ENCODE results near the gene ARL15. TPM values are rescaled to one million over a fixed set of nuclear protein-coding genes. Genes with fewer than 3 reads are reported as not detected.

Gene ARL15
- total RNA-seq, 4 donors from 2014 or later: 36.2 to 338 (median 69.0) TPM

DNA sequence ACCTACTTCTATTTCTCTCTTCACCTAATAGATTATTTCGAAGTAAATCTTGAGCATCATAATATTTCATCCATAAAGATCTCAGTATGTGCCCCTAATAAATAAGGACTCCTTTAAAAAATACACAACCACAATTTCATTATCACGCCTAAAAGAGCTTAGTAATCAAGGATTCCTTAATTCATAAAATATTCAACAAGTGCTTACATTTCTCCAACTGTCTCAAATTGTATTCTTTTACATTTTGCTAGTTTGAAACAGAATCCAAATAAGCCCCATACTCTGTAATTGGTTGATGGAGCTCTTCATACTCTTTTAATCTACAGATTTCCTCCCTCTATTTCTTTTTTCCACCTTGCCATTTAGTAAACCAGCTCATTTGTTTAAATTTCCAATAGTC, 432.4 kb downstream of the ARL15 start:
- H3K27ac ChIP-seq: no peak overlapping the region
- DNase-seq: no peak
- H3K4me1 ChIP-seq: no peaks in the 10 kb centered on the region
- no peak overlapping the region for H3K4me3 ChIP-seq
- TF ChIP-seq, protein P1, sequence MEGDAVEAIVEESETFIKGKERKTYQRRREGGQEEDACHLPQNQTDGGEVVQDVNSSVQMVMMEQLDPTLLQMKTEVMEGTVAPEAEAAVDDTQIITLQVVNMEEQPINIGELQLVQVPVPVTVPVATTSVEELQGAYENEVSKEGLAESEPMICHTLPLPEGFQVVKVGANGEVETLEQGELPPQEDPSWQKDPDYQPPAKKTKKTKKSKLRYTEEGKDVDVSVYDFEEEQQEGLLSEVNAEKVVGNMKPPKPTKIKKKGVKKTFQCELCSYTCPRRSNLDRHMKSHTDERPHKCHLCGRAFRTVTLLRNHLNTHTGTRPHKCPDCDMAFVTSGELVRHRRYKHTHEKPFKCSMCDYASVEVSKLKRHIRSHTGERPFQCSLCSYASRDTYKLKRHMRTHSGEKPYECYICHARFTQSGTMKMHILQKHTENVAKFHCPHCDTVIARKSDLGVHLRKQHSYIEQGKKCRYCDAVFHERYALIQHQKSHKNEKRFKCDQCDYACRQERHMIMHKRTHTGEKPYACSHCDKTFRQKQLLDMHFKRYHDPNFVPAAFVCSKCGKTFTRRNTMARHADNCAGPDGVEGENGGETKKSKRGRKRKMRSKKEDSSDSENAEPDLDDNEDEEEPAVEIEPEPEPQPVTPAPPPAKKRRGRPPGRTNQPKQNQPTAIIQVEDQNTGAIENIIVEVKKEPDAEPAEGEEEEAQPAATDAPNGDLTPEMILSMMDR (IDR thresholded peaks at IDR 0.05): no peak
- no peak for TF ChIP-seq POLR2A (IDR thresholded peaks at IDR 0.05)
- no peaks in the 10 kb centered on the region for H3K9me3 ChIP-seq
- intact Hi-C loops (cut with DNase I; ENCODE audit: low total_unique reads): no loop called here
- no peaks in the 10 kb centered on the region for H3K27me3 ChIP-seq
- no peaks in the 10 kb centered on the region for H3K36me3 ChIP-seq

DNA sequence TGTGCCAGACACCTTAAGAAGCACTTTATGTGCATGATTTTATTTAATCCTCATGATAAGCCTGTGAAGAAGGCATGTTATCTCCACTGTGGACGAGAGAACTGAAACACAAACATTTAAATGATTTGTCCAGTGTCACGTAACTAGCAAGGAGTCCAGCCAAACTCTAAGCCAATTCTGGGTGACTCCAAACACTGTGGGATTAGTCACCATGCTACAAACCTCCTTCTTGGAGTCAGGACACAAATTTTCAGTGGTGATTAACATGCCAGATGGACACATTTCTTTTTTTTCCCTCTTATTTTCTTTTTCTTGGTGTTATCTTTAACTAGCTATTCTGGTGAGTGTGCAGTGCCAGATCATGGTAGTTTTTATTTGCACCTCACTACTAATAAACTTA, 433.1 kb downstream of the ARL15 start:
- Histone ChIP-seq H3K27me3 (no peaks in the 10 kb centered on the region), H3K4me3 (no peak overlapping the region), H3K36me3 (no peaks in the 10 kb centered on the region), H3K27ac (no peak overlapping the region), H3K9me3 (no peaks in the 10 kb centered on the region), H3K4me1 (no peaks in the 10 kb centered on the region)
- DNase-seq: no peak
- intact Hi-C loops (cut with DNase I; ENCODE audit: low total_unique reads): no loop called here
- no peak for TF ChIP-seq POLR2A (IDR thresholded peaks at IDR 0.05)
- TF ChIP-seq, protein P1 (IDR thresholded peaks at IDR 0.05): no peak

DNA sequence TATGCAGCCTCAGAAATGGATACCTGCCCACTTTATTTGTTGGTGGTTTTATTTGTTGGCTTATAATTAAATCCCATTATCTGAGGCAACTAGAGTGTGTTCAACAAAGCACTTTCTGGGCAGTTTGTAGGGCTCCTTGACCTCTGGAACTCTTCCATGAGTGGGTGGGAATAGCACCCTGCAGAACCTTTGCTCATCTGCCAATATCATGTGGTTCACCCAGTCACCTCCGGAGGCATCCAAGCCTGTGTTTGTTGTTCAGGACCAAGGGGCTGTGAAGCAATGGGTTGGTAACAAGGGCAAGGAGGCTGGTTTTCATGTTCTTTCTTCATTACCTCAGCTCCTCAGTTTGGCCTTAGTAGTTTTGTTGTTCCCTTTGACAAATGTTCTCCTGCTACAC, 436.0 kb downstream of the ARL15 start:
- Histone ChIP-seq H3K9me3 (no peaks in the 10 kb centered on the region), H3K27ac (no peak overlapping the region), H3K27me3 (no peaks in the 10 kb centered on the region), H3K4me1 (no peaks in the 10 kb centered on the region), H3K36me3 (no peaks in the 10 kb centered on the region), H3K4me3 (no peak overlapping the region)
- TF ChIP-seq POLR2A (IDR thresholded peaks at IDR 0.05): no peak
- TF ChIP-seq, protein P1 (IDR thresholded peaks at IDR 0.05): no peak
- no peak for DNase-seq
- intact Hi-C loops (cut with DNase I; ENCODE audit: low total_unique reads): no loop called here

DNA sequence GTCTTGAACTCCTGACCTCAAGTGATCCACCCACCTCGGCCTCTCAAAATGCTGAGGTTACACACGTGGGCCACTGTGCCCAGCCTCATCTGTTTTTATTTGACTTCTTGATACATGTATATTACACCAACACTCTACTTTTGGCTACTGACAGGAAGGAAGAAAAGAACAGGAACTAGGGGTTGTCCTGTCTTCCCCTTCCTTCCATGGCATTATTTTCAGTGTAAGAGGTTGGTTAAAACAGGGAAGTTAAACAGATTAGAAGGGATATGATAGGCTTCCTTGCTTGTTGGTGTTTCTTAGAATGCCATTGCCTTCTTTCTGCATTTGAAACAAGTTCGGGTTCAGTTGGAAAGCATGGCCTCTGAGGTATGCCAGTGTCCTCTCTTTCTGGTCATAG, 437.1 kb downstream of the ARL15 start:
- intact Hi-C loops (cut with DNase I; ENCODE audit: low total_unique reads): no loop called here
- no peak overlapping the region for H3K27ac ChIP-seq
- TF ChIP-seq POLR2A (IDR thresholded peaks at IDR 0.05): no peak
- TF ChIP-seq, protein P1 (IDR thresholded peaks at IDR 0.05): no peak

DNA sequence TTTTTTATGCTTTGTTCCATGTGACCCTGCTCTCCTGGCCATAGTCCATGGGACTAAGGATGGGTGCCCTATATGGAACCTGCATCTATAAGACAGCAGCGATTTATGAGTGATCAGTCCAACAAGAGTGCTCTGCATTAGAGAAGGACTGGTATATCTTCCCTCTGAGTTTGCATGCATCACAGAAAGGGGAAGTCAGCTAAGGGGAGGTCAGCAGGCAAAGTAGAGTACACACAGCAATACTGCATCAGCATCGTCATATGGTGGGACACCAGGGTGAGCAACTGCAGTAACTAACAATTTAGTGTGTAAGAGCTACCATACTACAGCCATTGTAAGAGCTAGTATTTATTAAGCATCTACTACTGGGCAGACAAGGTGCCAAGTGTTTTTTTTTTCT, 438.6 kb downstream of the ARL15 start:
- intact Hi-C loops (cut with DNase I; ENCODE audit: low total_unique reads): no loop called here

More for the DNA sequence above, 437.1 kb downstream of the ARL15 start:
- H3K27me3 ChIP-seq: no peaks in the 10 kb centered on the region
- H3K4me3 ChIP-seq: no peak overlapping the region
- H3K36me3 ChIP-seq: no peaks in the 10 kb centered on the region
- no peaks in the 10 kb centered on the region for H3K9me3 ChIP-seq
- DNase-seq: no peak
- no peaks in the 10 kb centered on the region for H3K4me1 ChIP-seq

More for the DNA sequence above, 438.6 kb downstream of the ARL15 start:
- Histone ChIP-seq H3K9me3 (no peaks in the 10 kb centered on the region), H3K27ac (no peak overlapping the region), H3K4me3 (no peak overlapping the region), H3K27me3 (no peaks in the 10 kb centered on the region), H3K4me1 (no peaks in the 10 kb centered on the region), H3K36me3 (no peaks in the 10 kb centered on the region)
- no peak for DNase-seq
- TF ChIP-seq, protein P1 (IDR thresholded peaks at IDR 0.05): no peak
- no peak for TF ChIP-seq POLR2A (IDR thresholded peaks at IDR 0.05)
